HG03460 (cell line): Measurements from ENCODE around the gene TBCB.
A peak's percentile ranks its signal among the peaks of the same experiment; 100 is the strongest.
"Not testable (repeated sequence)": the region's sequence is repeated elsewhere in the genome, so short reads cannot be mapped to it uniquely, and the experiment has no call there.

ENCODE experiments used
- ATAC-seq: cut with Tn5 transposase; IDR thresholded peaks from one replicate; pipeline ENCODE4 v1.9.1; 2021; ENCODE audit not compliant: unreplicated experiment

TBCB gene

GRCh38 chr19:36101550-36102327, 13.5 kb upstream of the TBCB start:
- ATAC-seq, result no peak

DNA sequence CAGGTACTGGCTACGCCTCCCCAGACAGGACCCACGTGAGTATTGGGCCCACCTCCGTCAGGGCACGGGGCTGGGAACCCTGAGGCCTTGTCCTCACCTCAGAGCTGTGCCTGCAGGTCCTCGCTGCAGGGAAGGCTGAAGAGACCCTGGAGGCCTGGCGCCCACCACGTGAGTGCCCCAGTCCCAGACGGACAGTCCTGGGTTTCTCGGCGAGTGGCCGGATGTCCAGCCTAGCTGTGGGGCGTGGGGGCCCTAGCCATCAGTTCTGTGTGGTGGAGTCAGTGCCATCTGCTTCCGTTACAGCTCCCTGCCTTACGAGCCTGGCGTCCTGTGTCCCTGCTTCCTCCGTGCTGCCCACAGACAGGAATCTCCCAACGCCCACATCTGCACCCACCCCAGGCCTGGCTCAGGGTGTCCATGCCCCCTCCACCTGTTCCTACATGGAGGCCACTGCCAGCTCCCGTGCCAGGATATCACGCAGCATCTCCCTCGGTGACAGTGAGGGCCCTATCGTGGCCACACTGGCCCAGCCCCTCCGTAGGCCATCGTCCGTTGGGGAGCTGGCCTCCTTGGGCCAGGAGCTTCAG, 12.1 kb upstream of the TBCB start:
- ATAC-seq, result no peak

DNA sequence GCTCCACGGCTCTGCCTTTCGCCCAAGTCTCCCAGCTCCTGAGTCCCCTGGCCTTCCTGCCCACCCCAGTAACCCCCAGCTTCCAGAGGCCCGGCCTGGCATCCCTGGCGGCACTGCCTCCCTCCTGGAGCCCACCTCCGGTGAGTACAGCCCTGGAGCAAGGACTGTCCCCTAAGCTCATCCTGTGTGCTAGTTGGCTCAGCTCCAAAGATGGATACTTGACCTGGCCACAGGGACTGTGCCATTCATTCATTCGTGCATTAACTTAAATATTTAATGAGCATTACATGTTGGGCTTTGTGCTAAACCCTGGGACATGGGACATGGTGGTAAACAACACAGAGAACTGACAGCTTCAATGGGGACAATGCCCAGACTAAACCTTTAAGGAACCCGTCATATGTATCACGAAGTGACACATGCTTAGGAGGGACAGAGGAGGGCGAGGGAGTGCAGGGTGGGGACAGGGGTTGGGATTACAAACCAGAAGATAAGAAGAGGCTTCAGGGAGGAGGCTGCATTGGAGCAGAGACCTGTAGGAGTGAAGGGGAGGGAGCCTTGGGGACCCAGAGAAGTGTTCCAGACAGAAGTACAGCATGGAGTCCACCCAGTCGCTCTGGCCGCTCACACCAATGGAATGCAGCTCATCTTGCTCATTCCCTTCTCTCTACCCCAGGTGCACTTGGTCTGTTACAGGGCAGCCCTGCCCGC, 11.3 kb upstream of the TBCB start:
- ATAC-seq, result no peak

DNA sequence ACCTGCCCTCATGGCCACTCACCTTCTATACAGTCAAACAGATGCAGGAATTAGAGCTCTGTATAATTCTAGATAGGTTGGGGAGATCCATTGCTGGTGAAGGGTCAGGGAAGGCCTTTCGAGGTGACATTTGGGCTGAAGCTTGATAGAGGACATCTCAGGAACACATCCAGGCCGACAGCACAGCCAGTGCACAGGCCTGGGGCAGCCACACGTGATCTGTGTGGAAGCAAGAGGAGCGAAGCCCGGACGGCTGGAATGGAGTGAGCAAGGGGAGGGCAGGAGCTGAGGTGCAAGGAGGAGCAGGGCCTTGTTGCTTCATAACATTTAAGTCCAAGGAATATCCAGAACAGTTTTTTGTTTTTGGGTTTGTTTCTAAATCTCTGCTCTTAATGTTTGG, 8.8 kb upstream of the TBCB start:
- no peak for ATAC-seq

DNA sequence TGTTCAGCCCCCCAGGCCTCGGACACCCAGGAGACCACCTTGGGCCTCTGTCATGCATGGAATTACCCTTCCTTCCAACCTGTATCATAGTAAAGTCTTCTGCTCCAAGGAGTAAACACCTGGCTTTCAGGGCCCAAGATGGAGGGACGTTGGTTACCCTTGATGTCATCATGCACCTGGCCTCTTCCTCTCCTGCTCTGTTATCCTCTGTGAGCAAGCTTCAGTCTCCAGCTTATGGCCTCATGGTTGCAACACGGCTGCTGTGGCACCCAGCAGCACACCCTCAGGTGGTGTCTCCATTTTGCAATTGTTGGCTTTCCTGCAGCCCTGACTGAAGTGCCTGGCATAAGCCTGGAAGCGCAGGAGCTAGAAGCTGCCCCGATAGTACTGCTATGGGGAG, 8.3 kb upstream of the TBCB start:
- ATAC-seq, result no peak

DNA sequence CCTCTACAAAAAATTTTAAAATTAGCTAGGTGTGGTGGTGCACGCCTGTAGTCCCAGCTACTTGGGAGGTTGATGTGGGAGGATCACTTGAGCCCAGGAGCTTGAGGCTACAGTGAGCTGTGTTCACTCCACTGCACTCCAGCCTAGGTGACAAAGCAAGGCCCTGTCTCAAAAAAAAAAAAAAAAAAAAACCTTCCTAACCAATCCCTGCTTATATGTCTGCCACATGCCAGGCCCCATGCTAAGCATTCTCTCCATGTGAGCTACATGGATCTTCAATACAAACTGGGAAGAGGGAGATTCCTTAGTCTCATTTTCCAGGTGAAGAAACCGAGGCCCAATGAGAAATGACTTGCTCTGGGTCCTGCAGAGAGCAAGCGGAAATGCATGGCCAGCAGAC, 6.6 kb upstream of the TBCB start:
- no peak for ATAC-seq

- no peak for ATAC-seq
Measured at GRCh38 chr19:36110487-36111199, 4.6 kb upstream of the TBCB start, which contains the start of gene OVOL3. Gene OVOL3, plus strand, starts transcription at chr19:36111143. Its CDS starts 60 bp downstream, at chr19:36111203.

DNA sequence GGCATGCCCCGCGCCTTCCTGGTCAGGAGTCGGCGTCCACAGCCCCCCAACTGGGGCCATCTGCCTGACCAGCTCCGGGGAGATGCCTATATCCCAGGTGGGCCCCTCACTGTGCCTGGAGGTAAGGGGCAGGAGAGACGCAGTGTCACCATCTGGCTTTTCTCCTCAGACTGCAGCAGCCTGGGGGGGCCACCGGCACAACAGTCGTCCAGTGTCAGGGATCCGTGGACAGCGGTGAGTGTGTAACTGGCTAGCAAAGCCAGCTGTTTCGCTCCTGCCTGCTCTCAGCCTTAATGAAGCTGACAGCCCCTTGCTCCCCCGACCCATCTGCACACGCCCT, 4.1 kb upstream of the TBCB start:
- ATAC-seq, result no peak

DNA sequence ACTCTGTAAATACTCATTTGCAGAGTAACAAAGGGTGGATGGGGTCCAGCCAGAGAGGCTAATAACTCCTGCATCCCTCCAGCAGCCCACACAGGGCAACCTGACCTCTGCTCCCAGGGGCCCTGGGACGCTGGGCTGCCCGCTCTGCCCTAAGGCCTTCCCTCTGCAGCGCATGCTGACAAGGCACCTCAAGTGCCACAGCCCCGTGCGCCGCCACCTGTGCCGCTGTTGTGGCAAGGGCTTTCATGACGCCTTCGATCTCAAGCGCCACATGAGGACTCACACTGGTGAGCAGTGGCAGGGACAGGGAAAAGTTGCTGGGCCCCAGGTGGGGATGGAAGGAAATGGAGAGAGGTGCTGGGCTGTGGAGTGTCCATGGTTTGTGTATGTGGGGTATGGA, 2.6 kb upstream of the TBCB start:
- ATAC-seq, result no peak

GRCh38 chr19:36113425-36113824, 1.8 kb upstream of the TBCB start:
- ATAC-seq, result no peak

- no peak for ATAC-seq
Measured at GRCh38 chr19:36113894-36114720, 1.2 kb upstream of the TBCB start.

DNA sequence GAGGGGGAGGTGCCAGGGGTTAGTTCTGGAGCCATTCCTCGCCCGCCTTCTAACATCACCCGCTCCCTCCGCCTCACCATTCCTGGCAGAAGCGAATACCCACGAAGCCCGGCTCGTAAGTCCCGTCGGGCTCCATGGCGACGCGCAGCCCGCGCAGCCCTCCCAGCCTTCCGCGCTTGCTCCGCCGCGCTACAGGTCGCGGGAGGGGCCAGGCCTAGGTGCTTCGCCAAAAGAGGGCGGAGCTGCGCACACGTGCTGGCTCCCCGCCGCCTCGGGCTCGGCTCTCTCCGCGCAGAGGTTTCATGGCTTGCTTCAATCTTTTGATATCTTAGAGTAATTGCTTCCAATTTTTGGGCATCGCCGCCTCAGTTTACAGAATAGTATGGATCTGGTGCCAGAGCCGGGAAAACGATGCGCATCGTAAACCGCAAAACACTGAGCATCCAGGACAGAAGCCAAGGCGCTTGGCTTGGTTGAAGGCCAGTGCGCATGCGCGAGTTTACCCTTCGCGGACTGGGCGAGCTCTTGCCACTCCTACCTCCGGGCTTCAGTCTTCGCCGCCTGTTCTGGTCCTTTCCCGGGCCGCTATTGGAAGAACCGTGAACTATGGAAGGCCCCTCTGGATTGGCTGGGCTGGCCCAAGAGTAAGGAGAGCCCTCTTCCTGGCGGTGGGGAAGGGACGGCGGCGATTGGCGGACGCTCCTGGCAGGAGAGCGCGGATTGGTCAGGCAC, 381 bp upstream of the TBCB start, which contains the start of gene POLR2I:
TSS of gene POLR2I (minus strand) at position 155 of the 732 bp plus-strand sequence. CDS start at position 136, 19 bp downstream.
- peak; percentile 77 for ATAC-seq

GRCh38 chr19:36116344-36116637, 1.0 kb downstream of the TBCB start:
- ATAC-seq, result no peak

DNA sequence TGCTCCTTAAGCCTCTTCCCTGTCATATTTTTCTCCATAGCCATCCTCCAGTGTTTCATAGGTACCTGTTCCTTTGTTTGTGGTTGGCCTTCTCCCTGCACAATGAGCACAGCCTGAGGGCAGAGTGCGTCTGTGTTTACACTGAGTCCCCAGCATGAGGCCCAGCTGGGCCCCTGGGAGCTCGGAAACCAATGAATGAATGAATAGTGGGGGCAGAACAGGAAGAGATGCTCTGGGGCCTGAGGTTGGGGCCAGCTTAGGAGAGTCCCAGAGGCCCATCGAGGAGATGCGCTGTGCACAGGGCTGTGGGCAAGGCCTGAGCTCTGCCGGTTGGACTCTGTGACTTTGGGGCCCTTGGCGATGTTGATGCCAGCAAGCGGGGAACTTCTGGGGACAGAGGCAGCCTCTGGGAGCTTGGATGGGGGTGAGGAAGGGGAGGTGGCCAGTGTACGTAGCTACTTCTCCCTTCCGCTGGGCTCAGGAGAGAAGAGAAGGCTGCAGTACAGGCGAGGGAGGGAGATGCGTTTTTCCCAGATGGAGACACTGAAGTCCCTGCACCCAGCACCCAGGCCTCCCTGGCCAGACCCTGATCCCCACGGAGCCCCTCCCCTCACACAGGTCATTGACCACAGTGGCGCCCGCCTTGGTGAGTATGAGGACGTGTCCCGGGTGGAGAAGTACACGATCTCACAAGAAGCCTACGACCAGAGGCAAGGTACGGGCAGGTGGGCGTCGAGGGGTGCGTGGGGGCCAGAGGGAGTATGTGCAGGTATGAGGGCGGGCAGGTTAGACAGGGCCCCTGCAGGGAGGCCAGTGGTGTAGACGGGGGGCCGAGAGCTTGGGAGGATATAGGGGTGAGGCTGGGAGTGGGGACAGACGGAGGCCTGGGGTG, 5.1 kb downstream of the TBCB start:
- ATAC-seq, result no peak

DNA sequence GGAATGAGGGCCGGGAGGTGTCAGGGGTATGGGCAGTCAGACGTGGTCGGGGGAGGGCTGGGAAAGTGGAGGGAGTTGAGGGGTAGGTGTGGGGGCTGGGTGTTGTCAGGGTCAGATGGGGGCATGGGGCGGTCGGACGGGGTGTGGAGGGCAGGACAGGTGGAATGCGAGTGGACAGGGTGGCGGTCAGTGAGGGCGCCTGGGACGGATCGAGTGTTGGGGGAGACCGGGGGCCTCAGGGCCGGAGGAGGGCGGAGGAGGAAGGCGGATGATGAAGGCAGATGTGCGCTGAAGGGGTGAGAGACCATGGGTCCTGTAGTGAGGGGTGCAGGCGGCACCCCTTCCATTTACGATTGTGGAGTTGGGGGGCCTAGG, 5.7 kb downstream of the TBCB start:
- ATAC-seq, result no peak

- no peak for ATAC-seq
Measured at GRCh38 chr19:36121486-36122124, 6.3 kb downstream of the TBCB start.

DNA sequence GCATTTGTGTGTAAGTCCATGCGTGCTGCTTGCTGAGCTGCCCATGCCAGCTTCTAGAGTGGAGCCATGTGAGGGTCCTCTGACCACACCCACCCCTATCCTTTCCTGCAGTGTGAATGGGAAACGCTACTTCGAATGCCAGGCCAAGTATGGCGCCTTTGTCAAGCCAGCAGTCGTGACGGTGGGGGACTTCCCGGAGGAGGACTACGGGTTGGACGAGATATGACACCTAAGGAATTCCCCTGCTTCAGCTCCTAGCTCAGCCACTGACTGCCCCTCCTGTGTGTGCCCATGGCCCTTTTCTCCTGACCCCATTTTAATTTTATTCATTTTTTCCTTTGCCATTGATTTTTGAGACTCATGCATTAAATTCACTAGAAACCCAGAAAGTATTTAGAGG, 10.3 kb downstream of the TBCB start:
- ATAC-seq, result no peak

DNA sequence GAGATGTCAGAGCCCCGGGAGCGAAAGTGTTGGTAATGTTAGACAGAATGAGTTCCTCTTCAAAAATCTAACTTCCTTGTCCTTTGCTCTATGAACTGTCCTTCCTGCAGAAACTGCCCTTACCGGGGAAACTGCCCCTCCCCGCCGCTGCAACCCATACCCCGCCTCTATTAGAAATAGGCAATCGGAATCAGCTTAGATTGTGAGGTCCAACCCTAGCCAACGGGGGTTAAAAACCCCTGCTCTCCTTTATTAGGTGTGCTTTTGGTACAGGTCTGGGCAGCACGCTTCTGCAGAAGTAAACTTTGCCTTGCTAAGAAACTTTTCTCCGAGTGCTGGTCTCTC, 13.1 kb downstream of the TBCB start:
- peak; percentile 6 for ATAC-seq

- ATAC-seq, result not testable (repeated sequence)
Measured at GRCh38 chr19:36131221-36131620, 16.0 kb downstream of the TBCB start.
